ENCODE data around the gene CEP104.

- TF ChIP-seq FOXM1 (IDR thresholded peaks at IDR 0.05; ENCODE audit: borderline replicate concordance) (no peak), FOXK2 (IDR thresholded peaks at IDR 0.05) (no peak)
Measured at GRCh38 chr1:3795453-3796214, 61.4 kb downstream of the CEP104 start.
